ENCODE measurements around the gene RPRD2. TPM values are rescaled to one million over a fixed set of nuclear protein-coding genes. Genes with fewer than 3 reads are reported as not detected.

Gene RPRD2
- total and polyA plus RNA-seq, 2 experiments from 2014 or later: 24.1 to 34.8 TPM

DNA sequence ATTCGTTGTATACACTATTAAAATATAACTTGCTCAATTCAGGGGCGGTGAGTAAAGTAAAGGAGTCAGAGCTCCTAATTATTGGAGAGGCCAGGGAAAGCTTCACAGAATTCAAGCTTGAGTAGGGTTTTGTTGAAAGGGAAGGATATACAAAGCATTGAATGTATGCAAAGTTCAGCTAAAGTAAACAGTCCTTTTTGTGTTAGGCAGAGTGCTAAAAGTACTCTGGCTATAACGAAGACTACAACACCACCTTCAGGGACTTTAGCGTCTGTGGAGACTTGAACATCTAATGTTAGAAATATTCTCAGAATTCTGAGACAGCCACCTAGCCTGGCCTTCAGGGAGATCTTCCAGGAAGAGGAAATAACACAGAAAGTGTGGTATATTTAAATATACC, 152.7 kb downstream of the RPRD2 start:
- peak overlapping the region; percentile 43 for H3K4me3 ChIP-seq
- TF ChIP-seq, protein P1, sequence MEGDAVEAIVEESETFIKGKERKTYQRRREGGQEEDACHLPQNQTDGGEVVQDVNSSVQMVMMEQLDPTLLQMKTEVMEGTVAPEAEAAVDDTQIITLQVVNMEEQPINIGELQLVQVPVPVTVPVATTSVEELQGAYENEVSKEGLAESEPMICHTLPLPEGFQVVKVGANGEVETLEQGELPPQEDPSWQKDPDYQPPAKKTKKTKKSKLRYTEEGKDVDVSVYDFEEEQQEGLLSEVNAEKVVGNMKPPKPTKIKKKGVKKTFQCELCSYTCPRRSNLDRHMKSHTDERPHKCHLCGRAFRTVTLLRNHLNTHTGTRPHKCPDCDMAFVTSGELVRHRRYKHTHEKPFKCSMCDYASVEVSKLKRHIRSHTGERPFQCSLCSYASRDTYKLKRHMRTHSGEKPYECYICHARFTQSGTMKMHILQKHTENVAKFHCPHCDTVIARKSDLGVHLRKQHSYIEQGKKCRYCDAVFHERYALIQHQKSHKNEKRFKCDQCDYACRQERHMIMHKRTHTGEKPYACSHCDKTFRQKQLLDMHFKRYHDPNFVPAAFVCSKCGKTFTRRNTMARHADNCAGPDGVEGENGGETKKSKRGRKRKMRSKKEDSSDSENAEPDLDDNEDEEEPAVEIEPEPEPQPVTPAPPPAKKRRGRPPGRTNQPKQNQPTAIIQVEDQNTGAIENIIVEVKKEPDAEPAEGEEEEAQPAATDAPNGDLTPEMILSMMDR (IDR thresholded peaks at IDR 0.05; ENCODE audit: low read depth, low read length): no peak
- no peaks in the 10 kb centered on the region for H3K36me3 ChIP-seq
- H3K27me3 ChIP-seq: no peaks in the 10 kb centered on the region
- no peak for DNase-seq (ENCODE audit: low read depth in 1 of 2, low spot score in 1 of 2)
- no peak overlapping the region for H3K27ac ChIP-seq
- peaks cover 11% of the 10 kb centered on the region for H3K4me1 ChIP-seq (ENCODE audit: low read depth)
- H3K9me3 ChIP-seq (ENCODE audit: low read depth): no peaks in the 10 kb centered on the region

DNA sequence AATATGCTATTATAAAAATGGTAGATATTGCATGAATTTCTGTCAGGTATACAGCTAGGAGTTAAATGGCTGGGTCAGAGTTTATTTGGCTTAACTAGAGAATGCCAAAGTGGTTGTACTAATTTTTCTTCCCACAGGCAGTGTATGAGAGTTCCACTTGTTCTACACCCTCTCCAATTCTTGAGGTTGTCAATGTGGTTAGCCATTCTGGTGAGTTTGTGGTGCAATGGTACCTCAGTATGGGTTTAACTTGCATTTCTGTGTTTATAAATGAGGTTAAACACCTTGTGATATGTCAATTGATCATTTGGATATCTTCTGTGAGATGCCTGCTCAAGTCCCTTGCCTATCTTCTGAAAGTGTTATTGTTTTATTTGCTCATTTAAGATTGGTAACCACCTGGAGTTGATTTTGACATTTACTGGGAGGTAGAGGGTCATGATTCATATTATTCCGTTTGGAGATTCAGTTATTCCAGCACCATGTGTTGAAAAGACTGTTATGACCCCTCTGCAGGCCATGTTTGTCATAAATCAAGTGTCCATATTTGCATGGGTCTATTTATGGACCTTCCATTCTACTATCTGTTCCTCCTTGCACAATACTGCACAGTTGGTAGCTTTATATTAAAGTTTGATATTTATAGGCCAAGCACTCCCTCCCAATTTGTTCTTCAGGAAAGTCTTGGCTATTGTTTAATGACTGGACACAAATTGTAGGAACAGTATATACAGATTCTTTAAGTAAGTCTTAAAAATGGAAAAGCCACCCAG, 157.4 kb downstream of the RPRD2 start:
- Histone ChIP-seq H3K4me1 (ENCODE audit: low read depth) (peaks cover under 1% of the 10 kb centered on the region), H3K27me3 (no peaks in the 10 kb centered on the region), H3K4me3 (no peak overlapping the region), H3K9me3 (ENCODE audit: low read depth) (no peaks in the 10 kb centered on the region), H3K27ac (no peak overlapping the region), H3K36me3 (no peaks in the 10 kb centered on the region)
- no peak for DNase-seq (ENCODE audit: low read depth in 1 of 2, low spot score in 1 of 2)
- TF ChIP-seq, protein P1 (IDR thresholded peaks at IDR 0.05; ENCODE audit: low read depth, low read length): no peak

DNA sequence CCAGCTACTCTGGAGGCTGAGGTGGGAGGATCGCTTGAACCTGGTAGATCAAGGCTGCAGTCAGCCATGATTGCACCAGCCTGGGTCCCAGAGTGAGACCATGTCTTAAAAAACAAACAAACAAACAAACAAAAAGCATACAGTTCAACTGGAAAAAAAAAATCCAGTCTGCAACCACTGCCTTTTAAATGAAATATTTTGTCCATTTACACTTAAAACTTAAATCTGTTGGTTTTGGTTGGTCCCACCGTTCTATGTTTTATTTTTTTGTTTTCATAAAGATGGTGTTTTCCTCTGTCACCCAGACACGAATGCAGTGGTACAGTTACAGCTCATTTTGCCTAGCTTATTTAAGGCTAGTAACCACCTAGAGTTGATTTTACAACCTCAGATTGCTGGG, 161.4 kb downstream of the RPRD2 start:
- H3K36me3 ChIP-seq: no peaks in the 10 kb centered on the region
- H3K4me1 ChIP-seq (ENCODE audit: low read depth): no peaks in the 10 kb centered on the region
- TF ChIP-seq, protein P1 (IDR thresholded peaks at IDR 0.05; ENCODE audit: low read depth, low read length): no peak
- no peaks in the 10 kb centered on the region for H3K27me3 ChIP-seq
- H3K4me3 ChIP-seq: no peak overlapping the region
- H3K9me3 ChIP-seq (ENCODE audit: low read depth): no peaks in the 10 kb centered on the region
- no peak overlapping the region for H3K27ac ChIP-seq
- no peak for DNase-seq (ENCODE audit: low read depth in 1 of 2, low spot score in 1 of 2)

Other genes starting within 250 kb of the RPRD2 start
- gene PLEKHO1, start 214.2 kb upstream of the RPRD2 start, total RNA-seq: 94.1 and 102 TPM in 2 replicates
- gene PLEKHO1, start 214.2 kb upstream of the RPRD2 start, polyA plus RNA-seq: 143 and 149 TPM in 2 replicates
- gene ANP32E, start 128.0 kb upstream of the RPRD2 start, total RNA-seq: 21.9 and 38.5 TPM in 2 replicates
- gene ANP32E, start 128.0 kb upstream of the RPRD2 start, polyA plus RNA-seq: 36.8 and 60.9 TPM in 2 replicates
- gene CA14, start 106.4 kb upstream of the RPRD2 start, total RNA-seq: 34.8 and 46.1 TPM in 2 replicates
- 68.2 and 133 TPM in 2 replicates for gene CA14, start 106.4 kb upstream of the RPRD2 start, polyA plus RNA-seq
- gene APH1A, start 95.1 kb upstream of the RPRD2 start, total RNA-seq: 74.1 and 78.6 TPM in 2 replicates
- gene APH1A, start 95.1 kb upstream of the RPRD2 start, polyA plus RNA-seq: 29.5 and 35.5 TPM in 2 replicates
- 9.2 and 11.1 TPM in 2 replicates for gene C1orf54, start 91.4 kb upstream of the RPRD2 start, total RNA-seq
- 35.6 and 37.2 TPM in 2 replicates for gene C1orf54, start 91.4 kb upstream of the RPRD2 start, polyA plus RNA-seq
- 15.4 and 17.7 TPM in 2 replicates for gene CIART, start 81.6 kb upstream of the RPRD2 start, total RNA-seq
- 19.0 and 20.6 TPM in 2 replicates for gene CIART, start 81.6 kb upstream of the RPRD2 start, polyA plus RNA-seq
- gene MRPS21, start 70.3 kb upstream of the RPRD2 start, total RNA-seq: 85.8 and 89.9 TPM in 2 replicates
- gene MRPS21, start 70.3 kb upstream of the RPRD2 start, polyA plus RNA-seq: 126 and 133 TPM in 2 replicates
- 28.9 and 40.8 TPM in 2 replicates for gene PRPF3, start 42.6 kb upstream of the RPRD2 start, total RNA-seq
- 27.0 and 37.7 TPM in 2 replicates for gene PRPF3, start 42.6 kb upstream of the RPRD2 start, polyA plus RNA-seq
- gene TARS2, start 123.3 kb downstream of the RPRD2 start, total RNA-seq: 34.5 and 35.7 TPM in 2 replicates
- 46.8 and 62.5 TPM in 2 replicates for gene TARS2, start 123.3 kb downstream of the RPRD2 start, polyA plus RNA-seq
- 0.78 and 1.9 TPM in 2 replicates for gene ECM1, start 144.0 kb downstream of the RPRD2 start, total RNA-seq
- gene ECM1, start 144.0 kb downstream of the RPRD2 start, polyA plus RNA-seq: 1.9 and 2.9 TPM in 2 replicates
- gene FALEC, start 151.6 kb downstream of the RPRD2 start, total RNA-seq: 3.9 TPM in 1 of 2 replicates, not detected in the other
- gene FALEC, start 151.6 kb downstream of the RPRD2 start, polyA plus RNA-seq: 4.7 and 6.2 TPM in 2 replicates
- 28.8 and 44.2 TPM in 2 replicates for gene ADAMTSL4, start 185.3 kb downstream of the RPRD2 start, total RNA-seq
- 51.9 and 65.5 TPM in 2 replicates for gene ADAMTSL4, start 185.3 kb downstream of the RPRD2 start, polyA plus RNA-seq
- 96.5 and 101 TPM in 2 replicates for gene MCL1, start 215.5 kb downstream of the RPRD2 start, total RNA-seq
- gene MCL1, start 215.5 kb downstream of the RPRD2 start, polyA plus RNA-seq: 61.2 and 65.2 TPM in 2 replicates